Chondrocyte (in vitro differentiated cells): ENCODE measurements around the gene UBE2S. TPM values are rescaled to one million over a fixed set of nuclear protein-coding genes. Genes with fewer than 3 reads are reported as not detected.
A peak's percentile ranks its signal among the peaks of the same experiment; 100 is the strongest.

Source experiments
- DNase-seq: peaks from one replicate; pipeline ENCODE4 v3.0.0; 2021; ENCODE audit warnings: mixed read lengths, low spot score
- H3K27ac Mint-ChIP-seq: one replicate; pipeline ENCODE4 v1.8.0; 2021; ENCODE audit warnings: mild to moderate bottlenecking, moderate library complexity, mixed read lengths; ENCODE audit not compliant: unreplicated experiment
- H3K27me3 Mint-ChIP-seq: 2 replicates; pipeline ENCODE4 v1.8.0; 2021; ENCODE audit warnings: low read depth, mixed read lengths
- H3K36me3 Mint-ChIP-seq: 2 replicates; pipeline ENCODE4 v1.8.0; 2021; ENCODE audit warnings: low read depth, mixed read lengths
- H3K4me1 Mint-ChIP-seq: 2 replicates; pipeline ENCODE4 v1.8.0; 2021; ENCODE audit warnings: low read depth, mild to moderate bottlenecking, mixed read lengths
- H3K4me3 Mint-ChIP-seq: one replicate; pipeline ENCODE4 v1.8.0; 2021; ENCODE audit warnings: mild to moderate bottlenecking, moderate library complexity, mixed read lengths; ENCODE audit not compliant: unreplicated experiment
- H3K9me3 Mint-ChIP-seq: 2 replicates; pipeline ENCODE4 v1.8.0; 2021; ENCODE audit warnings: low read depth, mixed read lengths
- total RNA-seq: library from RNA; stranded (reverse); gene quantifications from 3 replicates; pipeline ENCODE4 v1.2.1, GENCODE V29; 2021
- TF ChIP-seq, protein P1 (sequence below): fragments of 200-600 bp; sonication (generic); IDR thresholded peaks from 2 replicates; pipeline ENCODE4 v1.5.0; 2021; ENCODE audit warnings: antibody characterized with exemption, mild to moderate bottlenecking, moderate library complexity

UBE2S gene
- total RNA-seq, 1 donor from 2014 or later, result 79.7 TPM

DNA sequence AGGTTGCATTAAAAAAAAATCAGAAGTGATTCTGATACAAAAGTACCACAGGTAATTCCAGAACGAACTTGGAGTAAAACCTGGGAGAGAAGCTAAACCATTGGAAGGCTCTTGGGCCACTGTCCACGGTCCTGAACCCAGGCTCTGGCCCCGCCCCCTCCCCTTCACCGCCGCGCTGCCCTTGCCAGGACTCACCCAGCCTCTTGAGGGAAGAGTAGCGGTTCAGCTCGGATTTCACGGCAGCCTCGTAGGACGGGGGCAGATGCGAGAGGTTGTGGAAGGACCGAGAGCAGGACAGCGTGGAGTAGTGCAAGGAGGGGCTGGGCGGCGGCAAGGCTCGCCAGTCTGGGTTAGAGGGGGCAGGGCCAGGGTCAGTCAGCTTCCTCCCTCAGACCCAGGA lies 29.8 kb upstream of the UBE2S start:
- peak overlapping the region; percentile 36 for H3K27ac Mint-ChIP-seq
- DNase-seq, result no peak

DNA sequence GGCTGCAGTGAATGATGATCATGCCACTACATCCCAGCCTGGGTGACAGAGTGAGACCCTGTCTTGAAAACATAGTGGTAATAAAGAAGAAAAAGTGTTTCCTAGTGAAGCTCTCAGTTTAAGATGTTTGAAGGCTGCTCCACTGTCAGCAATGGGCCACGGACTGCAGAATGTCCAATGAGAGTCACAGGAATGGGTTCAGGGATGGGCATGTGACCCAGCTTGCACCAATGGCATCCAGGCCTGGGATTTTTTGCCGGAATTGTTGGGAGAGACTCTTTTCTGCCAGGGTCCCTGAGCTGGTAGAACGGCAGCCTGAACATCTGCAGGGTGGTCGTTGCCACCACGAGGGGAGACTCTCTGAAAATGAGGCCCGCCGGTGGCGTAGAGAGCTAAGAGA lies 29.3 kb upstream of the UBE2S start:
- Mint-ChIP-seq H3K4me1 (peaks cover 12% of the 10 kb centered on the region), H3K36me3 (peaks cover 3% of the 10 kb centered on the region), H3K27ac (no peak overlapping the region), H3K4me3 (no peak overlapping the region), H3K27me3 (peaks cover 37% of the 10 kb centered on the region), H3K9me3 (peaks cover 3% of the 10 kb centered on the region)
- no peak for DNase-seq
- TF ChIP-seq, protein P1, sequence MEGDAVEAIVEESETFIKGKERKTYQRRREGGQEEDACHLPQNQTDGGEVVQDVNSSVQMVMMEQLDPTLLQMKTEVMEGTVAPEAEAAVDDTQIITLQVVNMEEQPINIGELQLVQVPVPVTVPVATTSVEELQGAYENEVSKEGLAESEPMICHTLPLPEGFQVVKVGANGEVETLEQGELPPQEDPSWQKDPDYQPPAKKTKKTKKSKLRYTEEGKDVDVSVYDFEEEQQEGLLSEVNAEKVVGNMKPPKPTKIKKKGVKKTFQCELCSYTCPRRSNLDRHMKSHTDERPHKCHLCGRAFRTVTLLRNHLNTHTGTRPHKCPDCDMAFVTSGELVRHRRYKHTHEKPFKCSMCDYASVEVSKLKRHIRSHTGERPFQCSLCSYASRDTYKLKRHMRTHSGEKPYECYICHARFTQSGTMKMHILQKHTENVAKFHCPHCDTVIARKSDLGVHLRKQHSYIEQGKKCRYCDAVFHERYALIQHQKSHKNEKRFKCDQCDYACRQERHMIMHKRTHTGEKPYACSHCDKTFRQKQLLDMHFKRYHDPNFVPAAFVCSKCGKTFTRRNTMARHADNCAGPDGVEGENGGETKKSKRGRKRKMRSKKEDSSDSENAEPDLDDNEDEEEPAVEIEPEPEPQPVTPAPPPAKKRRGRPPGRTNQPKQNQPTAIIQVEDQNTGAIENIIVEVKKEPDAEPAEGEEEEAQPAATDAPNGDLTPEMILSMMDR, result no peak

More for the DNA sequence above, 29.8 kb upstream of the UBE2S start:
- Mint-ChIP-seq H3K27me3 (peaks cover 40% of the 10 kb centered on the region), H3K4me3 (no peak overlapping the region), H3K9me3 (peaks cover 3% of the 10 kb centered on the region), H3K36me3 (peaks cover 3% of the 10 kb centered on the region), H3K4me1 (peaks cover 12% of the 10 kb centered on the region)
- TF ChIP-seq, protein P1, result no peak

DNA sequence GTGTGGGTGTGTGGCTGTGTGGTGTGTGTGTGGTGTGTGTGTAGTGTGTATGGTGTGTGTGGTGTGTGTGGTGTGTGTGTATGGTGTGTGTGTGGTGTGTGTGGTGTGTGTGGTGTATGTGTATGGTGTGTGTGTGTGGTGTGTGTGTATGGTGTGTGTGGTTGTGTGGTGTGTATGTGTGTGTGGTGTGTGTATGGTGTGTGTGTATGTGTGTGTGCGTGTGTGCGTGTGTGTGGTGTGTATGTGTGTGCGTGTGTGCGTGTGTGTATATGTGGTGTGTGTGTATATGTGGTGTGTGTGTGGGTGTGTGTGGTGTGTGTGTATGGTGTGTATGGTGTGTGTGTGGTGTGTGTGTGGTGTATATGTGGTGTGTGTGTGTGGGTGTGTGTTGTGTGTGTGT lies 27.4 kb upstream of the UBE2S start:
- Mint-ChIP-seq H3K9me3 (peaks cover 3% of the 10 kb centered on the region), H3K27ac (no peak overlapping the region), H3K36me3 (no peaks in the 10 kb centered on the region), H3K27me3 (peaks cover 23% of the 10 kb centered on the region), H3K4me3 (no peak overlapping the region), H3K4me1 (no peaks in the 10 kb centered on the region)
- DNase-seq, result no peak
- TF ChIP-seq, protein P1, result no peak

DNA sequence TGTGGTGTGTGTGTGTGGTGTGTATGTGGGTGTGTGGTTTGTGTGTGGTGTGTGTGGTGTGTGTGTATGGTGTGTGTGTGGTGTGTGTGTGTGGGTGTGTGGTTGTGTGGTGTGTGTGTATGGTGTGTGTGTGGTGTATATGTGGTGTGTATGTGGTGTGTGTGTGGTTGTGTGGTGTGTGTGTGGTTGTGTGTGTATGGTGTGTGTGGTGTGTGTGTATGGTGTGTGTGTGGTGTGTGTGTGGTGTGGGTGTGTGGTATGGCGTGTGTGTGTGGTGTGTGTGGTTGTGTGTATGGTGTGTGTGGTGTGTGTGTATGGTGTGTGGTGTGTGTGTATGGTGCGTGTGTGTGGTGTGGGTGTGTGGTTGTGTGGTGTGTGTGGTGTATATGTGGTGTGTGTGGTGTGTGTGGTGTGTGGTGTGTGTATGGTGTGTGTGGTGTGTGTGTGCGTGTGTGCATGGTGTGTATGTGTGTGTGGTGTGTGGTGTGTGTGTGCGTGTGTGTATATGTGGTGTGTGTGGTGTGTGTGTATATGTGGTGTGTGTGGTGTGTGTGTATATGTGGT lies 26.9 kb upstream of the UBE2S start:
- no peaks in the 10 kb centered on the region for H3K4me1 Mint-ChIP-seq
- TF ChIP-seq, protein P1, result no peak
- H3K4me3 Mint-ChIP-seq, result no peak overlapping the region
- peaks cover 18% of the 10 kb centered on the region for H3K27me3 Mint-ChIP-seq
- DNase-seq, result no peak
- peaks cover 3% of the 10 kb centered on the region for H3K9me3 Mint-ChIP-seq
- no peak overlapping the region for H3K27ac Mint-ChIP-seq
- H3K36me3 Mint-ChIP-seq, result no peaks in the 10 kb centered on the region

DNA sequence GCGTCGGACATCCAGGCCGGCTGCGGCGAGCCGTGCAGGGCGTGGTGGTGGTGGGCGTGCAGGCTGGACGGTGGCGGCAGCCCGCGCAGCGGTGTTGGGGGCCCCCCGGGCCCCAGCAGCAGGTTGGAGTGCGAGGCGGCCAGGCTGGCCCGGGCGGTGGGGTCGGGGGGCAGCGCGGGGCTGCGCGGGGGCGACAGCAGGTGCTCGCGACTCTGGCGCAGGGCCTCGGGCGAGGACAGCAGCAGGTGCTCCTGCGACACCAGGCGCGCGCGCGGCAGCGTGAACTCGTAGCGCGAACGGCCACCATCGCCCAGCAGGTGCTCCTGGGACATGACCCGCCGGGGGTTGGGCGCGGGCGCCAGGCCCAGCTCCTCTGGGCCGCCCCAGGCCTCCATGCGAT lies 25.7 kb upstream of the UBE2S start:
- no peaks in the 10 kb centered on the region for H3K36me3 Mint-ChIP-seq
- peaks cover 3% of the 10 kb centered on the region for H3K9me3 Mint-ChIP-seq

More for the DNA sequence above, 25.7 kb upstream of the UBE2S start:
- Mint-ChIP-seq H3K4me1 (no peaks in the 10 kb centered on the region), H3K27me3 (peaks cover 8% of the 10 kb centered on the region), H3K27ac (no peak overlapping the region), H3K4me3 (no peak overlapping the region)
- TF ChIP-seq, protein P1, result no peak
- DNase-seq, result no peak
